H1 (cell line): ENCODE measurements around the gene PIK3R1. TPM values are rescaled to one million over a fixed set of nuclear protein-coding genes. Genes with fewer than 3 reads are reported as not detected.

Experiments used
- CTCF ChIA-PET: fragments of 300-600 bp; sonication (Branson Sonifier 250); formaldehyde crosslinking; loops from one replicate; lab custom pipeline; 2021; ENCODE audit not compliant: partially characterized antibody; lab: Charles Lee
- POLR2A ChIA-PET: fragments of 300-600 bp; sonication (Branson Sonifier 250); formaldehyde crosslinking; loops from one replicate; lab custom pipeline; 2021; ENCODE audit warnings: inconsistent platforms; ENCODE audit not compliant: partially characterized antibody; lab: Charles Lee
- DNase-seq, 2 experiments: peaks; one replicate each; pipeline versions ENCODE4 v3.0.0 to v3.0.0-alpha.2; 2010 to 2022; ENCODE audit warnings: low spot score in 2 of 2, low read depth in 1 of 2, mixed read lengths in 1 of 2
- FAIRE-seq: peaks from 2 replicates; lab custom pipeline; 2011; peaks lifted over from hg19 to GRCh38; lab: Jason Lieb, UNC
- H2AFZ ChIP-seq: 2 replicates; pipeline ENCODE4 v1.8.1; 2012; ENCODE audit warnings: low read length, inconsistent platforms
- H2AK5ac ChIP-seq: 2 replicates; pipeline ENCODE4 v1.6.1; 2013; ENCODE audit warnings: low read depth, low read length
- H2BK120ac ChIP-seq: replicated peaks from 2 replicates; pipeline ENCODE3; 2013; ENCODE audit warnings: low read depth, low read length, inconsistent platforms
- H2BK12ac ChIP-seq: 2 replicates; pipeline ENCODE4 v1.6.1; 2013; ENCODE audit warnings: low read depth, low read length
- H2BK15ac ChIP-seq: 2 replicates; pipeline ENCODE4 v1.6.1; 2013; ENCODE audit warnings: low read length
- H2BK20ac ChIP-seq: 2 replicates; pipeline ENCODE4 v1.6.1; 2013; ENCODE audit warnings: low read length
- H2BK5ac ChIP-seq: 2 replicates; pipeline ENCODE4 v1.6.1; 2013; ENCODE audit warnings: low read depth, low read length
- H3K14ac ChIP-seq: 2 replicates; pipeline ENCODE4 v1.6.1; 2013; ENCODE audit warnings: inconsistent platforms; ENCODE audit not compliant: insufficient read length
- H3K18ac ChIP-seq: 2 replicates; pipeline ENCODE4 v1.6.1; 2013; ENCODE audit warnings: low read length; ENCODE audit errors: extremely low read depth
- H3K23ac ChIP-seq: 2 replicates; pipeline ENCODE4 v1.6.1; 2013; ENCODE audit warnings: inconsistent platforms; ENCODE audit not compliant: insufficient read length
- H3K23me2 ChIP-seq: 2 replicates; pipeline ENCODE4 v1.6.1; 2013; ENCODE audit warnings: low read depth, low read length
- H3K27ac ChIP-seq: 2 replicates; pipeline ENCODE4 v1.6.1; 2011; ENCODE audit warnings: low read depth, low read length, inconsistent platforms
- H3K27me3 ChIP-seq, 4 experiments: replicated peaks in 1 of 4; 1 replicate in 1 of 4; 2 replicates in 3 of 4; pipeline versions ENCODE4 v1.6.1 to v1.8.1; 2011 to 2013; ENCODE audit warnings: low read length in 3 of 4, mild to moderate bottlenecking in 3 of 4, inconsistent platforms in 2 of 4, mixed read lengths in 2 of 4, moderate library complexity in 1 of 4; ENCODE audit not compliant: control insufficient read depth in 3 of 4, insufficient read depth in 3 of 4; ENCODE audit errors: extremely low read depth in 1 of 4
- H3K36me3 ChIP-seq, 4 experiments: 2 replicates each; pipeline versions ENCODE4 v1.6.1 to v1.8.1; 2011 to 2013; ENCODE audit warnings: mild to moderate bottlenecking in 4 of 4, low read length in 3 of 4, moderate library complexity in 2 of 4, control low read depth in 1 of 4, inconsistent platforms in 1 of 4; ENCODE audit not compliant: insufficient read depth in 4 of 4, control insufficient read depth in 2 of 4
- H3K4ac ChIP-seq: replicated peaks from 2 replicates; pipeline ENCODE3; 2013; ENCODE audit warnings: low read length, low read depth, mixed read lengths, inconsistent platforms; ENCODE audit not compliant: insufficient read length
- H3K4me1 ChIP-seq, 4 experiments: replicated peaks in 1 of 4; 1 replicate in 1 of 4; 2 replicates in 3 of 4; pipeline versions ENCODE4 v1.6.1 to v1.8.1; 2011 to 2013; ENCODE audit warnings: low read length in 3 of 4, inconsistent platforms in 2 of 4, mixed read lengths in 1 of 4; ENCODE audit not compliant: insufficient read depth in 4 of 4, control insufficient read depth in 3 of 4
- H3K4me2 ChIP-seq, 2 experiments: 2 replicates each; pipeline versions ENCODE4 v1.6.1 to v1.8.1; 2011 to 2013; ENCODE audit warnings: low read depth in 2 of 2, low read length in 2 of 2, control low read depth in 1 of 2, inconsistent platforms in 1 of 2, mild to moderate bottlenecking in 1 of 2; ENCODE audit not compliant: insufficient read depth in 1 of 2
- H3K4me3 ChIP-seq, 4 experiments: fragments of 200-600, 300-600 bp in 1 of 4; sonication (generic), shearing (Covaris generic), sonication (Bioruptor Twin) in 1 of 4; 2 replicates each; pipeline versions ENCODE4 v1.5.1 to v1.8.1; 2011 to 2016; ENCODE audit warnings: low read length in 4 of 4, low read depth in 3 of 4, control low read depth in 2 of 4, inconsistent platforms in 2 of 4, mild to moderate bottlenecking in 2 of 4, mixed read lengths in 1 of 4, moderate library complexity in 1 of 4; ENCODE audit not compliant: insufficient read depth in 2 of 4; ENCODE audit errors: extremely low read depth in 1 of 4
- H3K56ac ChIP-seq: replicated peaks from 2 replicates; pipeline ENCODE3; 2013; ENCODE audit warnings: low read depth, mild to moderate bottlenecking, mixed read lengths, low read length, inconsistent platforms; ENCODE audit not compliant: insufficient read length
- H3K79me1 ChIP-seq: 2 replicates; pipeline ENCODE4 v1.6.1; 2013; ENCODE audit warnings: low read depth, low read length, control low read depth
- H3K79me2 ChIP-seq, 2 experiments: 2 replicates each; pipeline versions ENCODE4 v1.6.1 to v1.8.1; 2012 to 2013; ENCODE audit warnings: low read length in 2 of 2, mild to moderate bottlenecking in 2 of 2, inconsistent platforms in 1 of 2; ENCODE audit not compliant: insufficient read depth in 2 of 2, control insufficient read depth in 1 of 2
- H3K9ac ChIP-seq, 4 experiments: replicated peaks in 1 of 4; 1 replicate in 1 of 4; 2 replicates in 3 of 4; pipeline versions ENCODE4 v1.6.1 to v1.8.1; 2011 to 2013; ENCODE audit warnings: low read depth in 3 of 4, low read length in 3 of 4, control low read depth in 2 of 4, mild to moderate bottlenecking in 2 of 4, moderate library complexity in 2 of 4, inconsistent platforms in 1 of 4; ENCODE audit errors: extremely low read depth in 1 of 4
- H3K9me3 ChIP-seq, 2 experiments: 2 replicates each; pipeline versions ENCODE4 v1.6.1 to v1.8.1; 2012 to 2013; ENCODE audit warnings: mild to moderate bottlenecking in 2 of 2, moderate library complexity in 2 of 2, control low read depth in 1 of 2, inconsistent platforms in 1 of 2, low read depth in 1 of 2, low read length in 1 of 2, mixed read lengths in 1 of 2; ENCODE audit not compliant: insufficient read depth in 2 of 2
- H4K20me1 ChIP-seq, 2 experiments: replicated peaks in 1 of 2; 2 replicates each; pipeline versions ENCODE3 to v1.8.1; 2011 to 2013; ENCODE audit warnings: inconsistent platforms in 2 of 2, low read length in 2 of 2, mild to moderate bottlenecking in 1 of 2; ENCODE audit not compliant: insufficient read depth in 2 of 2, control insufficient read depth in 1 of 2
- H4K5ac ChIP-seq: 2 replicates; pipeline ENCODE4 v1.6.1; 2013; ENCODE audit warnings: low read length, low read depth, mixed read lengths, inconsistent platforms; ENCODE audit not compliant: insufficient read length
- H4K8ac ChIP-seq: 2 replicates; pipeline ENCODE4 v1.8.0; 2013; ENCODE audit warnings: mild to moderate bottlenecking, moderate library complexity, low read length, inconsistent platforms; ENCODE audit not compliant: insufficient read depth; ENCODE audit errors: extremely low read depth
- H4K91ac ChIP-seq: replicated peaks from 2 replicates; pipeline ENCODE3; 2013; ENCODE audit warnings: low read length, mixed read lengths, inconsistent platforms; ENCODE audit not compliant: insufficient read length
- E2F6 ChIP-seq: IDR thresholded peaks from 2 replicates; pipeline ENCODE4 v1.6.1; 2012; ENCODE audit warnings: inconsistent platforms
- HDAC6 ChIP-seq: IDR thresholded peaks from one replicate; pipeline ENCODE4 v1.7.1; 2012; ENCODE audit warnings: low read depth, mild to moderate bottlenecking, inconsistent platforms, low read length, moderate library complexity
- JUN ChIP-seq: IDR thresholded peaks from 2 replicates; pipeline ENCODE4 v1.6.1; 2011; ENCODE audit warnings: low read depth, mild to moderate bottlenecking, improper control_type of control experiment, low read length
- KDM1A ChIP-seq: fragments of 200-600, 300-600 bp; sonication (generic); IDR thresholded peaks from 2 replicates; pipeline ENCODE4 v1.7.1; 2016; ENCODE audit warnings: mild to moderate bottlenecking, low read length, borderline replicate concordance
- KDM4A ChIP-seq: IDR thresholded peaks from one replicate; pipeline ENCODE4 v1.7.1; 2012; ENCODE audit warnings: low read depth, mild to moderate bottlenecking, moderate library complexity, low read length, inconsistent platforms; ENCODE audit not compliant: severe bottlenecking
- SP2 ChIP-seq: IDR thresholded peaks from 2 replicates; pipeline ENCODE4 v1.6.1; 2012; ENCODE audit warnings: mild to moderate bottlenecking, low read length, inconsistent platforms
- WGBS, 2 experiments: shearing (Covaris generic) in 1 of 2; methylation state at CpG; one replicate each; pipeline versions ENCODE4 v1.1.6 to v1.1.7; 2013 to 2015; ENCODE audit warnings: low lambda C conversion rate in 2 of 2, mixed read lengths in 2 of 2, inconsistent platforms in 1 of 2, low coverage in 1 of 2, missing lambda C conversion rate in 1 of 2; ENCODE audit not compliant: insufficient replicate concordance in 2 of 2, insufficient coverage in 1 of 2, insufficient read length in 1 of 2; ENCODE audit errors: extremely low coverage in 1 of 2, missing lambda C conversion rate in 1 of 2; 5-methylcytosine and 5-hydroxymethylcytosine counted together
- polyA plus RNA-seq, 7 experiments: library from polyadenylated mRNA; depleted of rRNA in 3 of 7; stranded (reverse) in 5 of 7; unstranded in 2 of 7; fragments of >200 nt in 5 of 7; fragments of 200-250 nt in 2 of 7; gene quantifications; 1 replicate in 5 of 7; 2 replicates in 1 of 7; 4 replicates in 1 of 7; pipeline versions ENCODE4 v1.2.1 to v1.2.3, GENCODE V29; 2011 to 2013; ENCODE audit warnings: missing spikeins in 2 of 7, mixed read lengths in 2 of 7
- total RNA-seq: library from RNA; stranded (reverse); fragmentation: NEBNext Ultra II Directional; extraction: Animal tissue kit (Norgen Biotek cat#: 25700); gene quantifications from 2 replicates; pipeline ENCODE4 v1.2.1, GENCODE V29; 2021

Gene PIK3R1
- total and polyA plus RNA-seq, 2 of the 8 experiments (the other 6 are each of a cell fraction or from before 2014, with no cell fraction given), result 2.3 to 13.7 TPM

- Histone ChIP-seq H2BK5ac (no peak overlapping the region), H3K9me3 (no peaks in the 10 kb centered on the region; a peak in 1 of 4 replicates), H3K56ac (no peak overlapping the region), H4K91ac (no peak overlapping the region), H3K23me2 (peaks cover 6% of the 10 kb centered on the region; the same call in 1 of the 2 replicates), H2BK20ac (no peak overlapping the region), H4K8ac (no peak overlapping the region), H2BK12ac (no peak overlapping the region), H3K23ac (no peak overlapping the region), H4K5ac (no peak overlapping the region), H3K4me1 (peaks cover 0 to 9% (median under 1%) of the 10 kb centered on the region in 4 experiments; a peak in 2 of 7 replicates), H3K9ac (peak overlapping the region in 1 of 4 experiments; percentile 9; a peak in 1 of 7 replicates), H3K4me3 (peak overlapping the region; percentile 59 to 96 (median 76)), H3K36me3 (no peaks in the 10 kb centered on the region), H3K4ac (no peak overlapping the region), H2AK5ac (no peak overlapping the region), H3K79me1 (no peaks in the 10 kb centered on the region; the same call in 1 of the 2 replicates), H3K4me2 (peak overlapping the region; percentile 94 to 99), H2AFZ (0 out of 2 replicates have a peak overlapping the region, but pooled peaks have one; percentile 15), H3K27me3 (peaks cover 0 to 14% (median 7%) of the 10 kb centered on the region in 4 experiments; a peak in 4 of 7 replicates), H3K18ac (no peak overlapping the region), H3K14ac (no peak overlapping the region), H3K79me2 (peaks cover 0 to 26% of the 10 kb centered on the region in 2 experiments; a peak in 2 of 4 replicates), H3K27ac (no peak overlapping the region), H2BK120ac (no peak overlapping the region), H4K20me1 (peaks cover 0 to 4% of the 10 kb centered on the region in 2 experiments), H2BK15ac (no peak overlapping the region)
- CTCF ChIA-PET, result interaction anchor here (0.6 to 2.8 kb wide), 10 partner anchors 13 to 981 kb away, joined by 3 to 13 read pairs (median 4); no protein-coding TSS in a partner anchor
- POLR2A ChIA-PET, result interaction anchor here (0.6 to 1.7 kb wide), 3 partner anchors 11 to 147 kb away, joined by 3 to 4 read pairs (median 3); no protein-coding TSS in a partner anchor
- DNase-seq (no peak), FAIRE-seq (no peak)
- 13% methylated on average over 3 of the region's 3 CpGs; no CpG with 5 or more reads in 1 of the 2 experiments for WGBS, 2 experiments
- TF ChIP-seq E2F6 (no peak), KDM1A (no peak), SP2 (no peak), JUN (no peak), KDM4A (no peak), HDAC6 (no peak)
Measured at GRCh38 chr5:68217047-68217355, 1.4 kb downstream of the PIK3R1 start.
